Tibial nerve (tissue), 4 donors: ENCODE data around the gene DPPA3. TPM values are rescaled to one million over a fixed set of nuclear protein-coding genes. Genes with fewer than 3 reads are reported as not detected.
"Not testable (repeated sequence)": the region's sequence is repeated elsewhere in the genome, so short reads cannot be mapped to it uniquely, and the experiment has no call there.

Experiments used
- DNase-seq, 2 donors: peaks; one replicate each; pipeline ENCODE4 v3.0.0-alpha.2; 2019; ENCODE audit warnings: low spot score in 2 of 2
- H3K27ac ChIP-seq, 4 donors: fragments of 200-600 bp; sonication (generic) in 3 of 4; one replicate each; pipeline ENCODE4 v1.5.1; 2017 to 2019; ENCODE audit warnings: mild to moderate bottlenecking in 1 of 4
- H3K27me3 ChIP-seq, 2 donors: fragments of 200-600 bp; sonication (generic) in 1 of 2; one replicate each; pipeline versions ENCODE4 v1.5.1 to v1.6.0; 2017 to 2019
- H3K36me3 ChIP-seq, 3 donors: fragments of 200-600 bp; sonication (generic); one replicate each; pipeline ENCODE4 v1.5.1; 2018 to 2019
- H3K4me1 ChIP-seq, 4 donors: fragments of 200-600 bp; sonication (generic) in 3 of 4; one replicate each; pipeline ENCODE4 v1.5.1; 2017 to 2019
- H3K4me3 ChIP-seq, 4 donors: fragments of 200-600 bp; sonication (generic) in 3 of 4; one replicate each; pipeline ENCODE4 v1.5.1; 2017 to 2019; ENCODE audit warnings: mild to moderate bottlenecking in 1 of 4, moderate library complexity in 1 of 4
- H3K9me3 ChIP-seq, 4 donors: fragments of 200-600 bp; sonication (generic) in 3 of 4; one replicate each; pipeline ENCODE4 v1.5.1; 2017 to 2019
- EP300 ChIP-seq, 2 donors: sonication (generic); formaldehyde crosslinking; IDR thresholded peaks; one replicate each; pipeline ENCODE4 v1.6.1; 2017; ENCODE audit warnings: antibody characterized with exemption in 2 of 2, mild to moderate bottlenecking in 1 of 2
- POLR2A ChIP-seq, 2 donors: fragments of 450-650 bp; IDR thresholded peaks; one replicate each; pipeline ENCODE4 v1.6.1; 2017; ENCODE audit warnings: antibody characterized with exemption in 2 of 2, mild to moderate bottlenecking in 2 of 2, moderate library complexity in 2 of 2
- WGBS, 2 donors: methylation state at CpG; one replicate each; pipeline ENCODE4 v1.1.5; 2018; 5-methylcytosine and 5-hydroxymethylcytosine counted together
- total RNA-seq, 4 donors: library from RNA; depleted of rRNA; stranded (reverse); fragments of >200 nt; gene quantifications; one replicate each; pipeline ENCODE4 v1.1.0, GENCODE V29; 2016
- TF ChIP-seq, protein P1 (sequence below), 5 experiments: fragments of 200-600 bp in 3 of 5; fragments of 450-650 bp in 2 of 5; sonication (generic) in 3 of 5; IDR thresholded peaks; one replicate each; pipeline ENCODE4 v1.5.1; 2016 to 2019; ENCODE audit warnings: antibody characterized with exemption in 5 of 5, mild to moderate bottlenecking in 3 of 5, moderate library complexity in 2 of 5

DPPA3 gene
- total RNA-seq, 4 donors from 2014 or later: not detected

DNA sequence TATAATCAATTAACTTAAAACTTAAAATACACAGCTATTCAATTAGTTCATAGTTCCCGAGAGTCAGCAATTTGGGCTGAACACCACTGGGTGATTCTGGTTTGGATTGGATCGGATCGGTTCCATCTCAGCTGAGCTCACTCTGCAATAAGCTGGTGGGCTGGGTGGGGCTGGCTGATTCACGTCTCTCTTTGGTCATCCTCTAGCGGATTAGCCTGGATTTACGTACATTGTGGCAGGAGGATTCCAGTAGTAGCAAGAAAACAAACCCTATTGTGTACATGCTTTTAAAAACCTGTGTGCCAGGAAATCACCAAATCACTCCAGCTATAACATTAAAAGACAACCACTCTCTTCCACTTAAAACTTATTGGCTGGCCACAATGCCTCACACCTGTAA, 39.1 kb downstream of the DPPA3 start:
- TF ChIP-seq, protein P1, sequence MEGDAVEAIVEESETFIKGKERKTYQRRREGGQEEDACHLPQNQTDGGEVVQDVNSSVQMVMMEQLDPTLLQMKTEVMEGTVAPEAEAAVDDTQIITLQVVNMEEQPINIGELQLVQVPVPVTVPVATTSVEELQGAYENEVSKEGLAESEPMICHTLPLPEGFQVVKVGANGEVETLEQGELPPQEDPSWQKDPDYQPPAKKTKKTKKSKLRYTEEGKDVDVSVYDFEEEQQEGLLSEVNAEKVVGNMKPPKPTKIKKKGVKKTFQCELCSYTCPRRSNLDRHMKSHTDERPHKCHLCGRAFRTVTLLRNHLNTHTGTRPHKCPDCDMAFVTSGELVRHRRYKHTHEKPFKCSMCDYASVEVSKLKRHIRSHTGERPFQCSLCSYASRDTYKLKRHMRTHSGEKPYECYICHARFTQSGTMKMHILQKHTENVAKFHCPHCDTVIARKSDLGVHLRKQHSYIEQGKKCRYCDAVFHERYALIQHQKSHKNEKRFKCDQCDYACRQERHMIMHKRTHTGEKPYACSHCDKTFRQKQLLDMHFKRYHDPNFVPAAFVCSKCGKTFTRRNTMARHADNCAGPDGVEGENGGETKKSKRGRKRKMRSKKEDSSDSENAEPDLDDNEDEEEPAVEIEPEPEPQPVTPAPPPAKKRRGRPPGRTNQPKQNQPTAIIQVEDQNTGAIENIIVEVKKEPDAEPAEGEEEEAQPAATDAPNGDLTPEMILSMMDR (IDR thresholded peaks at IDR 0.05): no peak
- no peak for TF ChIP-seq EP300 (IDR thresholded peaks at IDR 0.05)
- no peak for TF ChIP-seq POLR2A (IDR thresholded peaks at IDR 0.05)
- 83 to 85% methylated on average over 6 of the region's 6 CpGs for WGBS, 2 donors
- no peaks in the 10 kb centered on the region for H3K36me3 ChIP-seq
- peaks cover 0 to 14% (median 0%) of the 10 kb centered on the region in 4 donors for H3K9me3 ChIP-seq
- DNase-seq: no peak
- H3K4me1 ChIP-seq: no peaks in the 10 kb centered on the region
- no peaks in the 10 kb centered on the region for H3K27me3 ChIP-seq
- no peak overlapping the region for H3K4me3 ChIP-seq
- no peak overlapping the region for H3K27ac ChIP-seq

DNA sequence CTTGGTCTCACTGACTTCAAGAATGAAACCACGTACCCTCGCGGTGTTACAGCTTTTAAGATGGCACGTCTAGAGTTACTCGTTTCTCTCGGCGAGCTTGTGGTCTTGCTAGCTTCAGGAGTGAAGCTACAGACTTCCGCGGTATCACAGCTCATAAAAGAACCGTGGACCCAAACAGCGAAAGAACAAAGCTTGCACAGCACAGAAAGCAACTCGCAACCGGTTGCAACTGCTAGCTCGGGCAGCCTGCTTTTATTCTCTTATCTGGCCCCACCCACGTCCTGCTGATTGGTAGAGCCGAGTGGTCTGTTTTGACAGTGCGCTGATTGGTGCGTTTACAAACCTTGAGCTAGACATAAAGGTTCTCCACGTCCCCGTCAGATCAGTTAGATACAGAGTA, 40.2 kb downstream of the DPPA3 start:
- H3K36me3 ChIP-seq: no peaks in the 10 kb centered on the region
- TF ChIP-seq, protein P1 (IDR thresholded peaks at IDR 0.05): no peak
- TF ChIP-seq POLR2A (IDR thresholded peaks at IDR 0.05): no peak
- TF ChIP-seq EP300 (IDR thresholded peaks at IDR 0.05): no peak
- H3K4me1 ChIP-seq: no peaks in the 10 kb centered on the region
- peaks cover 0 to 11% (median 0%) of the 10 kb centered on the region in 4 donors for H3K9me3 ChIP-seq
- no peak for DNase-seq
- H3K4me3 ChIP-seq: no peak overlapping the region
- no peak overlapping the region for H3K27ac ChIP-seq
- 84 to 85% methylated on average over 20 of the region's 20 CpGs for WGBS, 2 donors
- no peaks in the 10 kb centered on the region for H3K27me3 ChIP-seq

DNA sequence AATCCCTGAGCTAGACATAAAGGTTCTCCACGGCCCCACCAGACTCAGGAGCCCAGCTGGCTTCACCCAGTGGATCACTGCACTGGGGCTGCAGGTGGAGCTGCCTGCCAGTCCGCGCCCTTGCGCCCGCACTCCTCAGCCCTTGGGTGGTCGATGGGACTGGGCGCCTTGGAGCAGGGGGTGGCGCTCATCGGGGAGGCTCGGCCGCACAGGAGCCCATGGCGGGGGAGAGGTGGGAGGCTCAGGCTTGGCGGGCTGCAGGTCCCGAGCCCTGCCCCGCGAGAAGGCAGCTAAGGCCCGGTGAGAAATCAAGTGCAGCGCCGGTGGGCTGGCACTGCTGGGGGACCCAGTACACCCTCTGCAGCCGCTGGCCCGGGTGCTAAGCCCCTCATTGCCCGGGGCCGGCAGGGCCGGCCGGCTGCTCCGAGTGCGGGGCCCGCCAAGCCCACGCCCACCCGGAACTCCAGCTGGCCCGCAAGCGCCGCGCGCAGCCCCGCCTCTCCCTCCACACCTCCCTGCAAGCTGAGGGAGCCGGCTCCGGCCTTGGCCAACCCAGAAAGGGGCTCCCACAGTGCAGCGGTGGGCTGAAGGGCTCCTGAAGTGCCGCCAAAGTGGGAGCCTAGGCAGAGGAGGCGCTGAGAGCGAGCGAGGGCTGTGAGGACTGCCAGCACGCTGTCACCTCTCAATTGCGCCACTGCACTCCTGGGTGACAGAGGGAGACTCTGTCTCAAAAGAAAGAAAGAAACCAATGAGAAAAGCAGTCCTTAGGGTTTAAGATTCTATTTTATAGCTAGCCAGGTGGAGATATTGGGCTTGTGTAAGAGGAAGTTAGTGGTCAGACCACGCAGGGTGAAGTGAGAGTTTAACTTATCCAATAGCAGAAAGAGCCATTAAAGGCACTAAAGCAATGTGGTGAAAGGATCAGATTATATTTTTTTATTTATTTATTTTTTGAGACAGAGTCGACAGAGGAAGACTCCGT, 41.0 kb downstream of the DPPA3 start:
- DNase-seq, H3K4me3 ChIP-seq, H3K9me3 ChIP-seq, H3K36me3 ChIP-seq, H3K27ac ChIP-seq, H3K4me1 ChIP-seq, H3K27me3 ChIP-seq: not testable (repeated sequence)
- 90 to 93% methylated on average over 25 to 46 of the region's 48 CpGs for WGBS, 2 donors

DNA sequence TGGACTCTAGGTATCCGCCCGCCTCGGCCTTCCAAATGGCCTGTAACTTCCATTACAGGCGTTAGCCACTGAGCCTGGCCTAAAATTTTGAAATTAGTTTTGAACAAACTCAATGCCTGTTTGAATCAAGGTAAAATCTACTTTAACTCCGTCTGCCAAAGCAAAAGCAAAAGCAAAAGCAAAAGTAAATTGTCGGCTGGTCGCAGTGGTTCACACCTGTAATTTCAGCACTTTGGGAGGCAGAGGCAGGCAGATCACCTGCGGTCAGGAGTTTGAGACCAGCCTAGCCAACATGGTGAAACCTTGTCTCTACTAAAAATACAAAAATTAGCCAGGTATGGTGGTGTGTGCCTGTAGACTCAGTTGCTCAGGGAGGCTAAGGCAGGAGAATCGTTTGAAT, 44.4 kb downstream of the DPPA3 start:
- H3K4me1 ChIP-seq, H3K9me3 ChIP-seq, DNase-seq, H3K4me3 ChIP-seq, H3K36me3 ChIP-seq, H3K27me3 ChIP-seq, H3K27ac ChIP-seq: not testable (repeated sequence)
- WGBS, 2 donors: 86 to 92% methylated on average over 9 of the region's 9 CpGs

DNA sequence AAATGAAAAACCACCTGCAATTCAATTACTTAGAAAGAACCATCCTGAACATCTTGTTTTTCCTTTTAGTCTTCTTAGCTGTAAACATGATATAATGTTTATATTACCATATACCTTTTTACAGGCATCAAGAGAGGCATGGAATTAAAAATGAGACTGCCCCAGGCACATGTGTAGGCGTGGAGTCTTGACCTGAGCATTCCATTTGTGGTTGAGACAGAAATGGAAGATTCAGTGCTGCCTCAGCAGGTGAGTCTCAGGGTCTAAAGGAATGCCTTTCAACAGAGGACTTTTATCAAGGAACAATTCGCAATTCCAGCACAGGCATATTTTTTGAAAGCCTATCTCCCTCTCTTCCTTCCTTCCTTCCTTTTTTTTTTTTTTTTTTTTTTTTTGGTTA, 45.8 kb downstream of the DPPA3 start:
- no peak for DNase-seq
- no peaks in the 10 kb centered on the region for H3K36me3 ChIP-seq
- no peak overlapping the region for H3K27ac ChIP-seq
- 68 to 69% methylated on average over 2 of the region's 2 CpGs for WGBS, 2 donors
- no peaks in the 10 kb centered on the region for H3K27me3 ChIP-seq
- H3K9me3 ChIP-seq: no peaks in the 10 kb centered on the region
- TF ChIP-seq EP300 (IDR thresholded peaks at IDR 0.05) (no peak), POLR2A (IDR thresholded peaks at IDR 0.05) (no peak)
- TF ChIP-seq, protein P1 (IDR thresholded peaks at IDR 0.05): no peak
- no peaks in the 10 kb centered on the region for H3K4me1 ChIP-seq
- no peak overlapping the region for H3K4me3 ChIP-seq

DNA sequence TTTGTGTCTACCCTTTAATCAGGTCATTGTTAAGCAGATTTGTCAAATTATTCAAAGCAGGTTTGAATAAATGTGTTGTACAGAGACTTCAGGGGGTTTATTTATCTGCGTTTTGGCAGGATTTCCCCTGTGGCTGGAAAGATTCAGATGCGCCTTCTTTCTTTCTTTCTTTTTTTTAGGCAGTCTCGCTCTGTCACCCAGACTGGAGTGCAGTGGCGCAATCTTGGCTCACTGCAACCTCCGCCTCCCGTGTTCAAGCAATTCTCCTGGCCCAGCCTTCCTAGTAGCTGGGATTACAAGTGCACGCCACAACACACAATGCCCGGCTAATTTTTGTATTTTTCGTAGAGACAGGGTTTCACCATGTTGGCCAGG, 47.5 kb downstream of the DPPA3 start:
- no peak for TF ChIP-seq EP300 (IDR thresholded peaks at IDR 0.05)
- TF ChIP-seq, protein P1 (IDR thresholded peaks at IDR 0.05): no peak
- TF ChIP-seq POLR2A (IDR thresholded peaks at IDR 0.05): no peak
- Histone ChIP-seq H3K36me3 (no peaks in the 10 kb centered on the region), H3K4me3 (no peak overlapping the region), H3K27ac (no peak overlapping the region), H3K4me1 (no peaks in the 10 kb centered on the region), H3K9me3 (no peaks in the 10 kb centered on the region), H3K27me3 (no peaks in the 10 kb centered on the region)
- WGBS, 2 donors: 68 to 71% methylated on average over 9 of the region's 9 CpGs
- DNase-seq: no peak
